HG03521 (cell line): ENCODE data around the gene CACNA1S.

ENCODE experiments used
- ATAC-seq: cut with Tn5 transposase; IDR thresholded peaks from one replicate; pipeline ENCODE4 v1.9.1; 2021; ENCODE audit warnings: mild to moderate bottlenecking, moderate library complexity; ENCODE audit not compliant: unreplicated experiment

The CACNA1S gene

GRCh38 chr1:201119206-201120197, 7.3 kb upstream of the CACNA1S start:
- no peak for ATAC-seq

- ATAC-seq: no peak
These were observed 3.9 kb upstream of the CACNA1S start for GRCh38 chr1:201116091-201116490.

GRCh38 chr1:201115390-201115937, 3.2 kb upstream of the CACNA1S start:
- ATAC-seq: no peak

GRCh38 chr1:201114245-201115131, 2.3 kb upstream of the CACNA1S start:
- ATAC-seq: peak; percentile 86

GRCh38 chr1:201113451-201114244, 1.4 kb upstream of the CACNA1S start:
- no peak for ATAC-seq

- ATAC-seq: no peak
These were observed 700 bp upstream of the CACNA1S start for GRCh38 chr1:201112926-201113325.

- no peak for ATAC-seq
These were observed 554 bp downstream of the CACNA1S start for GRCh38 chr1:201111672-201112071.

- ATAC-seq: no peak
These were observed 1.1 kb downstream of the CACNA1S start for GRCh38 chr1:201111156-201111555.

GRCh38 chr1:201110616-201111015, 1.6 kb downstream of the CACNA1S start:
- no peak for ATAC-seq

- no peak for ATAC-seq
These were observed 2.1 kb downstream of the CACNA1S start for GRCh38 chr1:201110138-201110537.

- ATAC-seq: no peak
These were observed 2.6 kb downstream of the CACNA1S start for GRCh38 chr1:201109651-201110050.

- no peak for ATAC-seq
These were observed 3.6 kb downstream of the CACNA1S start for GRCh38 chr1:201108614-201109013.

- no peak for ATAC-seq
These were observed 6.5 kb downstream of the CACNA1S start for GRCh38 chr1:201105688-201106087.

GRCh38 chr1:201104141-201104540, 8.1 kb downstream of the CACNA1S start:
- ATAC-seq: no peak

- no peak for ATAC-seq
These were observed 8.6 kb downstream of the CACNA1S start for GRCh38 chr1:201103666-201104065.

GRCh38 chr1:201100169-201100930, 11.9 kb downstream of the CACNA1S start:
- ATAC-seq: no peak

- no peak for ATAC-seq
These were observed 13.1 kb downstream of the CACNA1S start for GRCh38 chr1:201098992-201099677.

GRCh38 chr1:201096977-201097856, 15.0 kb downstream of the CACNA1S start:
- no peak for ATAC-seq
